ENCODE measurements around the gene STOML1. TPM values are rescaled to one million over a fixed set of nuclear protein-coding genes. Genes with fewer than 3 reads are reported as not detected.

Gene STOML1
- polyA plus RNA-seq, 2 of the 4 experiments (the other 2 are of a cell fraction), result 4.3 to 4.9 TPM

DNA sequence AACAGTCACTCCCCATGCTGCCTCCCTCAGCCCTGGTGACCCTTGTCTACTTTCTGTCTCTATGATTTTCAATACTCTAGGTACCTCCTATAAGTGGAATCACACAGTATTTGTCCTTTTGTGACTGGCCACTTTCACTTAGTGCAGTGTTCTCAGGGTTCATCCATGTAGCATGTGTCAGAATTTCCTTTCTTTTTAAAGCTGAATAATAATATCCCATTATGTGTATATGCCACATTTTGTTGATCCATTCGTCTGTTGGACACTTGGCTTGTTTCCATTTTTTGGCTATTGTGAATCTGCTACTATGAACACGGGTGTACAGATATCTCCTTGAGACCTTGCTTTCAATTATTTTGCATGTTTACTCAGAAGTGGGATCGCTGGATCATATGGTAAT, 36.6 kb upstream of the STOML1 start:
- FAIRE-seq (no peak), DNase-seq (ENCODE audit: low read depth in 1 of 2, low spot score in 1 of 2) (no peak), ATAC-seq (no peak)
- TF ChIP-seq EP300 (IDR thresholded peaks at IDR 0.05) (no peak), MAZ (IDR thresholded peaks at IDR 0.05; ENCODE audit: borderline replicate concordance, low read depth, low read length) (no peak), NR3C1 (IDR thresholded peaks at IDR 0.05) (no peak), CBX8 (IDR thresholded peaks at IDR 0.05) (no peak), KDM1A (IDR thresholded peaks at IDR 0.05; ENCODE audit: low read depth) (no peak), CBX2 (IDR thresholded peaks at IDR 0.05; ENCODE audit: borderline replicate concordance, low read depth) (no peak), MYC (IDR thresholded peaks at IDR 0.05; ENCODE audit: borderline replicate concordance, low read length) (no peak), EHF (CRISPR knock-in tag; IDR thresholded peaks at IDR 0.05) (no peak), TP53 (CRISPR knock-in tag; IDR thresholded peaks at IDR 0.05) (no peak), GATA3 (IDR thresholded peaks at IDR 0.05; ENCODE audit: borderline replicate concordance) (no peak), BHLHE40 (IDR thresholded peaks at IDR 0.05; ENCODE audit: low read depth, low read length) (no peak), JUNB (IDR thresholded peaks at IDR 0.05) (no peak), HOXB5 (CRISPR knock-in tag; IDR thresholded peaks at IDR 0.05) (no peak), FOSL2 (IDR thresholded peaks at IDR 0.05) (no peak), FOSL2 (CRISPR knock-in tag; IDR thresholded peaks at IDR 0.05) (no peak), ESRRA (IDR thresholded peaks at IDR 0.05; ENCODE audit: borderline replicate concordance, low read length) (no peak)
- TF ChIP-seq, protein P1, sequence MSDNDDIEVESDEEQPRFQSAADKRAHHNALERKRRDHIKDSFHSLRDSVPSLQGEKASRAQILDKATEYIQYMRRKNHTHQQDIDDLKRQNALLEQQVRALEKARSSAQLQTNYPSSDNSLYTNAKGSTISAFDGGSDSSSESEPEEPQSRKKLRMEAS (IDR thresholded peaks at IDR 0.05), result no peak
- TF ChIP-seq, protein P2, sequence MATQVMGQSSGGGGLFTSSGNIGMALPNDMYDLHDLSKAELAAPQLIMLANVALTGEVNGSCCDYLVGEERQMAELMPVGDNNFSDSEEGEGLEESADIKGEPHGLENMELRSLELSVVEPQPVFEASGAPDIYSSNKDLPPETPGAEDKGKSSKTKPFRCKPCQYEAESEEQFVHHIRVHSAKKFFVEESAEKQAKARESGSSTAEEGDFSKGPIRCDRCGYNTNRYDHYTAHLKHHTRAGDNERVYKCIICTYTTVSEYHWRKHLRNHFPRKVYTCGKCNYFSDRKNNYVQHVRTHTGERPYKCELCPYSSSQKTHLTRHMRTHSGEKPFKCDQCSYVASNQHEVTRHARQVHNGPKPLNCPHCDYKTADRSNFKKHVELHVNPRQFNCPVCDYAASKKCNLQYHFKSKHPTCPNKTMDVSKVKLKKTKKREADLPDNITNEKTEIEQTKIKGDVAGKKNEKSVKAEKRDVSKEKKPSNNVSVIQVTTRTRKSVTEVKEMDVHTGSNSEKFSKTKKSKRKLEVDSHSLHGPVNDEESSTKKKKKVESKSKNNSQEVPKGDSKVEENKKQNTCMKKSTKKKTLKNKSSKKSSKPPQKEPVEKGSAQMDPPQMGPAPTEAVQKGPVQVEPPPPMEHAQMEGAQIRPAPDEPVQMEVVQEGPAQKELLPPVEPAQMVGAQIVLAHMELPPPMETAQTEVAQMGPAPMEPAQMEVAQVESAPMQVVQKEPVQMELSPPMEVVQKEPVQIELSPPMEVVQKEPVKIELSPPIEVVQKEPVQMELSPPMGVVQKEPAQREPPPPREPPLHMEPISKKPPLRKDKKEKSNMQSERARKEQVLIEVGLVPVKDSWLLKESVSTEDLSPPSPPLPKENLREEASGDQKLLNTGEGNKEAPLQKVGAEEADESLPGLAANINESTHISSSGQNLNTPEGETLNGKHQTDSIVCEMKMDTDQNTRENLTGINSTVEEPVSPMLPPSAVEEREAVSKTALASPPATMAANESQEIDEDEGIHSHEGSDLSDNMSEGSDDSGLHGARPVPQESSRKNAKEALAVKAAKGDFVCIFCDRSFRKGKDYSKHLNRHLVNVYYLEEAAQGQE (IDR thresholded peaks at IDR 0.05), result no peak
- Histone ChIP-seq H3K4me3 (no peak overlapping the region), H3K9me3 (no peaks in the 10 kb centered on the region), H3K4me2 (no peak overlapping the region), H3K4me1 (no peaks in the 10 kb centered on the region), H3K27ac (no peak overlapping the region)
- WGBS (ENCODE audit: missing lambda C conversion rate), result 93% methylated on average over 3 of the region's 3 CpGs
- ChIA-PET POLR2A (no interaction called here), CTCF (interaction anchor here (1.5 to 2.4 kb wide), 3 partner anchors 8 to 55 kb away, joined by 4 to 14 read pairs (median 7); no protein-coding TSS in a partner anchor)

DNA sequence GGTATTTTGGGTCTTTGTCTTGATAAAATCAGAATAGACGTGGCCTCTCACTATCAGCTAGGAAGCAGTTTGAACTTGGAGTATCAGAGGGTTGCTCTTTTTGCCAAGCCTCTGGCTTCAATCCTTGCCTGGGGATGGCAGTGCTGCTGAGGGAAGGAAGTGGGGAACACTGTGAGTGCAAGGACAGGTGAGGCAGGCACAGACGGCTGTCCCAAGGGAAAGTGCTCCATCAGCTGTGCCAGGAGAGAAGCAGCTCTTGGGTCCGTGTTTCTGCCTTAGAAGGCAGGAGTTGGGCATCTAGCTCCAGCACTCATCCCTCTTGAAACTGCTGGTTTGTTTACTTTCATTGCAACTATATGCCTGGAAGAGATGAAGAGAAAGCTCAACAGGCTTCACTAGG, 35.6 kb upstream of the STOML1 start:
- ATAC-seq (no peak), DNase-seq (ENCODE audit: low read depth in 1 of 2, low spot score in 1 of 2) (no peak), FAIRE-seq (no peak)
- TF ChIP-seq HOXB13 (CRISPR knock-in tag; IDR thresholded peaks at IDR 0.05; ENCODE audit: low read depth) (no peak), JUN (IDR thresholded peaks at IDR 0.05) (no peak), ESRRA (IDR thresholded peaks at IDR 0.05; ENCODE audit: borderline replicate concordance, low read length) (no peak), KDM5A (IDR thresholded peaks at IDR 0.05) (no peak), RAD21 (conservative IDR thresholded peaks at IDR 0.05 in 1 of 2, IDR thresholded peaks at IDR 0.05 in 1 of 2) (no peak)
- TF ChIP-seq, protein P3, sequence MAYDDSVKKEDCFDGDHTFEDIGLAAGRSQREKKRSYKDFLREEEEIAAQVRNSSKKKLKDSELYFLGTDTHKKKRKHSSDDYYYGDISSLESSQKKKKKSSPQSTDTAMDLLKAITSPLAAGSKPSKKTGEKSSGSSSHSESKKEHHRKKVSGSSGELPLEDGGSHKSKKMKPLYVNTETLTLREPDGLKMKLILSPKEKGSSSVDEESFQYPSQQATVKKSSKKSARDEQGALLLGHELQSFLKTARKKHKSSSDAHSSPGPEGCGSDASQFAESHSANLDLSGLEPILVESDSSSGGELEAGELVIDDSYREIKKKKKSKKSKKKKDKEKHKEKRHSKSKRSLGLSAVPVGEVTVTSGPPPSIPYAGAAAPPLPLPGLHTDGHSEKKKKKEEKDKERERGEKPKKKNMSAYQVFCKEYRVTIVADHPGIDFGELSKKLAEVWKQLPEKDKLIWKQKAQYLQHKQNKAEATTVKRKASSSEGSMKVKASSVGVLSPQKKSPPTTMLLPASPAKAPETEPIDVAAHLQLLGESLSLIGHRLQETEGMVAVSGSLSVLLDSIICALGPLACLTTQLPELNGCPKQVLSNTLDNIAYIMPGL (CRISPR knock-in tag; IDR thresholded peaks at IDR 0.05; ENCODE audit: borderline replicate concordance), result no peak
- TF ChIP-seq, protein P4, sequence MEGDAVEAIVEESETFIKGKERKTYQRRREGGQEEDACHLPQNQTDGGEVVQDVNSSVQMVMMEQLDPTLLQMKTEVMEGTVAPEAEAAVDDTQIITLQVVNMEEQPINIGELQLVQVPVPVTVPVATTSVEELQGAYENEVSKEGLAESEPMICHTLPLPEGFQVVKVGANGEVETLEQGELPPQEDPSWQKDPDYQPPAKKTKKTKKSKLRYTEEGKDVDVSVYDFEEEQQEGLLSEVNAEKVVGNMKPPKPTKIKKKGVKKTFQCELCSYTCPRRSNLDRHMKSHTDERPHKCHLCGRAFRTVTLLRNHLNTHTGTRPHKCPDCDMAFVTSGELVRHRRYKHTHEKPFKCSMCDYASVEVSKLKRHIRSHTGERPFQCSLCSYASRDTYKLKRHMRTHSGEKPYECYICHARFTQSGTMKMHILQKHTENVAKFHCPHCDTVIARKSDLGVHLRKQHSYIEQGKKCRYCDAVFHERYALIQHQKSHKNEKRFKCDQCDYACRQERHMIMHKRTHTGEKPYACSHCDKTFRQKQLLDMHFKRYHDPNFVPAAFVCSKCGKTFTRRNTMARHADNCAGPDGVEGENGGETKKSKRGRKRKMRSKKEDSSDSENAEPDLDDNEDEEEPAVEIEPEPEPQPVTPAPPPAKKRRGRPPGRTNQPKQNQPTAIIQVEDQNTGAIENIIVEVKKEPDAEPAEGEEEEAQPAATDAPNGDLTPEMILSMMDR (IDR thresholded peaks at IDR 0.05), result no peak
- Histone ChIP-seq H3K9me3 (no peaks in the 10 kb centered on the region), H3K4me3 (no peak overlapping the region), H3K4me1 (no peaks in the 10 kb centered on the region), H3K4me2 (no peak overlapping the region), H3K27ac (no peak overlapping the region)
- CTCF ChIA-PET, result interaction anchor here (0.9 to 2.4 kb wide), 4 partner anchors 9 to 63 kb away, joined by 3 to 14 read pairs (median 6); no protein-coding TSS in a partner anchor
- WGBS (ENCODE audit: missing lambda C conversion rate), result 85% methylated on average over 3 of the region's 3 CpGs
- POLR2A ChIA-PET, result no interaction called here
